ENCODE measurements around the gene INTS7. TPM values are rescaled to one million over a fixed set of nuclear protein-coding genes. Genes with fewer than 3 reads are reported as not detected.
A peak's percentile ranks its signal among the peaks of the same experiment; 100 is the strongest.

INTS7 gene
- total and polyA plus RNA-seq, 7 experiments from 2014 or later: 7.3 to 33.5 (median 8.6) TPM

DNA sequence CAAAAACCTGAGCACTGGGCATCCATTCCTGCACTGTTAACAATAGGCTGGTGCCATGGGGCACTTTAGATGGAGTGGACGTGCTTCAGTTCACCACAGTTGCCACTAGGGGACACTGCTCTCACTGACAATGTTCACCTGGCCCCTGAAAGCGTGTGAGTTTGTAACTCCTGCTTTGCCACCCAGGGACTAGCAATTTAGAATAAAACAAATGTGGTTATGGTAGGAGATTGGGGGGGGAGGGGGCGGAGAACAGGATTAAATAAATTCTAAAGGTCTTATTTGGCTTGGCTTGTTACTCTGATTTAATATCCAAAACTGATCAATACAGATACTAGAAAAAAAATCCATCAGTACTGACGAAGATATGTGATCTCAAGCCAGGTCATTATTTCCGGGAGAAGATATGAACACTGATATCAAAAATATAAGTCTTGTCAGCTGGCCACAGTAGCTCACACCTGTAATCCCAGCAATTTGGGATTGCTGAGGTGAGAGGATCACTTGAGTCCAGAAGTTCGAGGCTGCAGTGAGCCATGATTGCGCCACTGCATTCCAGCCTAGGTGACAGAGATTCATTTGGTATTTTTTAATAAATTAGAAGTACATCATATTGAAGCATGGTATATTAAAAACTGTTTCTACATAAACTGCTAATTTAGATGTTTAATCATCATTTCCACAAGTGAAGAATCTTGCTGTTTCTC is 23.2 kb downstream of the INTS7 start:
- intact Hi-C loops (cut with micrococcal nuclease): loop anchor here (1.0 to 2.0 kb wide), 6 partner anchors 23 to 444 kb away; partner anchors contain the start of genes DTL (in 2 of the 2) and INTS7 (in 2 of the 2)
- no peak overlapping the region for H3K4me3 Mint-ChIP-seq

DNA sequence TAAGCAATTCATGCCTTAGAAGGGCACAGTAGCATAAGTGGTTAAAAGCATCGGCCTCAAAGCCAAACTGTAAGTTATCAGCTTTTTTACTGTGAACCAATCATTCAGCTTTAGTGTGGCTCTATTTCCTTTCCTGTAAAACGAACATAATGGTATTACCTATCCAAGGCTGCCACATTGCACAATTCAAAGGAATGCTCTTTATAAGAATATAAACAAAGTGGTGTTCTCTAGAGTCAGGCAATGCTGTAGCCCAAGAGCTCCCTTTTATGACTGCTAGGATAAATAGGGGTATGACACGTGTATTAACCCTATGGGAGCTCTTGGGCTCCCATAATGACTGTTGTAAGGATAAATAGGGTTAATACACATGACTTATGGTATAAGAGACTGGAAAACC is 25.4 kb downstream of the INTS7 start:
- Histone ChIP-seq H3K9me3 (ENCODE audit: control insufficient read depth in 2 of 3, low read length in 3 of 3) (no peaks in the 10 kb centered on the region), H3K27ac (ENCODE audit: low read depth, low read length) (no peak overlapping the region), H3K36me3 (ENCODE audit: control insufficient read depth in 2 of 3, insufficient read depth in 3 of 3, low read length in 3 of 3) (no peaks in the 10 kb centered on the region), H3K4me1 (ENCODE audit: control insufficient read depth in 2 of 2, insufficient read depth in 2 of 2, low read length in 2 of 2) (no peaks in the 10 kb centered on the region), H3K4me3 (ENCODE audit: low read length) (no peak overlapping the region), H3K27me3 (ENCODE audit: control insufficient read depth in 2 of 2, insufficient read depth in 2 of 2, low read length in 2 of 2) (no peaks in the 10 kb centered on the region)
- Mint-ChIP-seq H3K4me1 (peaks cover 0 to 3% (median 0%) of the 10 kb centered on the region in 7 donors), H3K27ac (no peak overlapping the region), H3K27me3 (no peaks in the 10 kb centered on the region), H3K4me3 (no peak overlapping the region), H3K9me3 (peaks cover 0 to 3% (median 0%) of the 10 kb centered on the region in 11 donors), H3K36me3 (peaks cover 4 to 30% (median 15%) of the 10 kb centered on the region in 5 donors)
- intact Hi-C loops (cut with micrococcal nuclease): no loop called here
- ChIA-PET CTCF (interaction anchor here (0.8 to 2.0 kb wide), 4 partner anchors 10 to 446 kb away, joined by 3 to 7 read pairs (median 3); partner anchors contain the start of genes DTL and INTS7), POLR2A (no interaction called here)
- no peak for DNase-seq
- ATAC-seq: no peak

More for the DNA sequence above, 23.2 kb downstream of the INTS7 start:
- Mint-ChIP-seq H3K4me1 (peaks cover 0 to 3% (median 0%) of the 10 kb centered on the region in 7 donors), H3K27me3 (no peaks in the 10 kb centered on the region), H3K36me3 (peaks cover 4 to 28% (median 20%) of the 10 kb centered on the region in 5 donors), H3K9me3 (peaks cover 0 to 4% (median 0%) of the 10 kb centered on the region in 11 donors), H3K27ac (no peak overlapping the region)
- H3K36me3 ChIP-seq (ENCODE audit: control insufficient read depth in 2 of 3, insufficient read depth in 3 of 3, low read length in 3 of 3): no peaks in the 10 kb centered on the region
- no peaks in the 10 kb centered on the region for H3K4me1 ChIP-seq (ENCODE audit: control insufficient read depth in 2 of 2, insufficient read depth in 2 of 2, low read length in 2 of 2)
- ChIA-PET POLR2A (no interaction called here), CTCF (interaction anchor here (0.5 to 1.6 kb wide), 7 partner anchors 8 to 996 kb away, joined by 4 to 6 read pairs (median 4); no protein-coding TSS in a partner anchor)
- ATAC-seq (peak; percentile 100), DNase-seq (peak; percentile 16 to 55 (median 46))
- H3K27me3 ChIP-seq (ENCODE audit: control insufficient read depth in 2 of 2, insufficient read depth in 2 of 2, low read length in 2 of 2): no peaks in the 10 kb centered on the region
- H3K9me3 ChIP-seq (ENCODE audit: control insufficient read depth in 2 of 3, low read length in 3 of 3): no peaks in the 10 kb centered on the region
- no peak overlapping the region for H3K27ac ChIP-seq (ENCODE audit: low read depth, low read length)
- no peak overlapping the region for H3K4me3 ChIP-seq (ENCODE audit: low read length)

DNA sequence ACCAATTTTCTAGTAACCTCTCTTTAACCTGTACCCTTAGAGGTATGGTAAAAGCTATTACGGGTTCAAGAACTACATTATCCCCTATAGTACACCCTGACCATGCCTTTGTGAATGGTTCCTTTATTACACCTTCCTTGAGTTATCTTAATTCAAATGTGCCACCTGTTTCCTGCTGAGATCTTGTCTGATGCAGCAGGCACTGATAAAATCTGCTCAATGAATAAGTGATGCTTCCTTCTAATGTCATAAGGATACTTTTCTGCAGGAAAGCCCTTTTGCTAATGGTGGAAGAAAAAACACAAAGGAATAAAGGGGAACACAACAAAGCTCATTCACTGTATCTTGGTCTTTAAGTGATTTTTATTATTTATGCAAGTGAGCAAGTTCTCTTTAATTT is 25.8 kb downstream of the INTS7 start:
- POLR2A ChIA-PET: no interaction called here
- Mint-ChIP-seq H3K27me3 (no peaks in the 10 kb centered on the region), H3K27ac (no peak overlapping the region), H3K4me1 (peaks cover 0 to 3% (median 0%) of the 10 kb centered on the region in 7 donors), H3K36me3 (peaks cover 4 to 32% (median 18%) of the 10 kb centered on the region in 5 donors), H3K4me3 (no peak overlapping the region), H3K9me3 (peaks cover 0 to 3% (median 0%) of the 10 kb centered on the region in 11 donors)
- Histone ChIP-seq H3K4me3 (ENCODE audit: low read length) (no peak overlapping the region), H3K36me3 (ENCODE audit: control insufficient read depth in 2 of 3, insufficient read depth in 3 of 3, low read length in 3 of 3) (no peaks in the 10 kb centered on the region), H3K27ac (ENCODE audit: low read depth, low read length) (no peak overlapping the region), H3K9me3 (ENCODE audit: control insufficient read depth in 2 of 3, low read length in 3 of 3) (no peaks in the 10 kb centered on the region), H3K4me1 (ENCODE audit: control insufficient read depth in 2 of 2, insufficient read depth in 2 of 2, low read length in 2 of 2) (no peaks in the 10 kb centered on the region), H3K27me3 (ENCODE audit: control insufficient read depth in 2 of 2, insufficient read depth in 2 of 2, low read length in 2 of 2) (no peaks in the 10 kb centered on the region)
- CTCF ChIA-PET: interaction anchor here (0.8 to 2.0 kb wide), 4 partner anchors 10 to 446 kb away, joined by 3 to 7 read pairs (median 3); partner anchors contain the start of genes DTL and INTS7
- ATAC-seq: no peak
- intact Hi-C loops (cut with micrococcal nuclease): no loop called here
- no peak for DNase-seq

DNA sequence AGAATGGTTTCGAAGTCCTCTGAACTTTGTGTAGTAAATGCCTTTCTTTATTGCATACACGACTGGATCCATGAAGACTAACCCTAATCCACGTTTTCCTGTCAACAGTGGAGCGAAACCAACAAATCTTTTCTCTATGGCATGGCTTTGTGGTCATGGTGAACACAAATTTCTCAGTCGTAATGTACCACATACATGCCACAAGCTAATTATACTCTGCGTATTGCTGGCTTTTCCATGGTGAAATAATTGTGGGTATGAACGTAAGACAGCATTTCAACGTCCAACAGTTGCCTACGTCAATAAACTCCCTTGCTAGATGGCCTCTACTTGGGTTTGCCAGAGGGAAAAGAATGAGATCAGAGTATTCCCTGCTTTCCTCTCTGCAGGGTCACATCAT is 27.5 kb downstream of the INTS7 start:
- ChIA-PET CTCF (no interaction called here), POLR2A (no interaction called here)
- DNase-seq (no peak), ATAC-seq (no peak)
- H3K4me3 Mint-ChIP-seq: no peak overlapping the region
- intact Hi-C loops (cut with micrococcal nuclease): no loop called here
- no peaks in the 10 kb centered on the region for H3K36me3 ChIP-seq (ENCODE audit: control insufficient read depth in 2 of 3, insufficient read depth in 3 of 3, low read length in 3 of 3)
- H3K27me3 Mint-ChIP-seq: no peaks in the 10 kb centered on the region
- peaks cover 4 to 40% (median 21%) of the 10 kb centered on the region in 5 donors for H3K36me3 Mint-ChIP-seq
- no peak overlapping the region for H3K4me3 ChIP-seq (ENCODE audit: low read length)
- H3K27ac ChIP-seq (ENCODE audit: low read depth, low read length): no peak overlapping the region
- no peaks in the 10 kb centered on the region for H3K9me3 ChIP-seq (ENCODE audit: control insufficient read depth in 2 of 3, low read length in 3 of 3)
- H3K4me1 ChIP-seq (ENCODE audit: control insufficient read depth in 2 of 2, insufficient read depth in 2 of 2, low read length in 2 of 2): no peaks in the 10 kb centered on the region
- H3K27ac Mint-ChIP-seq: no peak overlapping the region
- peaks cover 0 to 5% (median 0%) of the 10 kb centered on the region in 7 donors for H3K4me1 Mint-ChIP-seq
- no peaks in the 10 kb centered on the region for H3K27me3 ChIP-seq (ENCODE audit: control insufficient read depth in 2 of 2, insufficient read depth in 2 of 2, low read length in 2 of 2)
- peaks cover 0 to 3% (median 0%) of the 10 kb centered on the region in 11 donors for H3K9me3 Mint-ChIP-seq

DNA sequence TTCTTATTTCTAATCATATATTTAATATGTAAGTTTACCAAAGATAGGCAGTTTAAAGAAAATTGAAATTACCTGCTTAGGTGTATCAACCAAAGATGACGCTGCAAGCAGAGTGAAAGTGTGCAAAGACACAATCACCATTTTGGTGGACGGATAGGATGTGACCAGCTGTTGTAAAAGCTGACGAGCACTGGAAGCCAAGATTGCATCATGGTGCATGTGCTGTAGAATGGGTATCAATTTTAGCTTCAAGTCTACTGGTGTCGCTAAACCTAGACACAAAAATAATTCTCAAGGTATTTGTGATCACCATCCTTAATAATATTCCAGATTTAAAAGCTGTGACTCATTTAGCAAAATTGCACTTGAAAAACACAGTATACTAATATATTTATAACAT is 28.2 kb downstream of the INTS7 start:
- Histone ChIP-seq H3K4me3 (ENCODE audit: low read length) (no peak overlapping the region), H3K27ac (ENCODE audit: low read depth, low read length) (no peak overlapping the region), H3K27me3 (ENCODE audit: control insufficient read depth in 2 of 2, insufficient read depth in 2 of 2, low read length in 2 of 2) (no peaks in the 10 kb centered on the region), H3K9me3 (ENCODE audit: control insufficient read depth in 2 of 3, low read length in 3 of 3) (no peaks in the 10 kb centered on the region), H3K36me3 (ENCODE audit: control insufficient read depth in 2 of 3, insufficient read depth in 3 of 3, low read length in 3 of 3) (no peaks in the 10 kb centered on the region), H3K4me1 (ENCODE audit: control insufficient read depth in 2 of 2, insufficient read depth in 2 of 2, low read length in 2 of 2) (no peaks in the 10 kb centered on the region)
- no peak for DNase-seq
- H3K27ac Mint-ChIP-seq: no peak overlapping the region
- H3K27me3 Mint-ChIP-seq: no peaks in the 10 kb centered on the region
- H3K36me3 Mint-ChIP-seq: peaks cover 4 to 42% (median 25%) of the 10 kb centered on the region in 5 donors
- POLR2A ChIA-PET: no interaction called here
- H3K4me1 Mint-ChIP-seq: peaks cover 0 to 5% (median 0%) of the 10 kb centered on the region in 7 donors
- H3K4me3 Mint-ChIP-seq: no peak overlapping the region
- peaks cover 0 to 3% (median 0%) of the 10 kb centered on the region in 11 donors for H3K9me3 Mint-ChIP-seq
- intact Hi-C loops (cut with micrococcal nuclease): no loop called here
- CTCF ChIA-PET: no interaction called here
- no peak for ATAC-seq

DNA sequence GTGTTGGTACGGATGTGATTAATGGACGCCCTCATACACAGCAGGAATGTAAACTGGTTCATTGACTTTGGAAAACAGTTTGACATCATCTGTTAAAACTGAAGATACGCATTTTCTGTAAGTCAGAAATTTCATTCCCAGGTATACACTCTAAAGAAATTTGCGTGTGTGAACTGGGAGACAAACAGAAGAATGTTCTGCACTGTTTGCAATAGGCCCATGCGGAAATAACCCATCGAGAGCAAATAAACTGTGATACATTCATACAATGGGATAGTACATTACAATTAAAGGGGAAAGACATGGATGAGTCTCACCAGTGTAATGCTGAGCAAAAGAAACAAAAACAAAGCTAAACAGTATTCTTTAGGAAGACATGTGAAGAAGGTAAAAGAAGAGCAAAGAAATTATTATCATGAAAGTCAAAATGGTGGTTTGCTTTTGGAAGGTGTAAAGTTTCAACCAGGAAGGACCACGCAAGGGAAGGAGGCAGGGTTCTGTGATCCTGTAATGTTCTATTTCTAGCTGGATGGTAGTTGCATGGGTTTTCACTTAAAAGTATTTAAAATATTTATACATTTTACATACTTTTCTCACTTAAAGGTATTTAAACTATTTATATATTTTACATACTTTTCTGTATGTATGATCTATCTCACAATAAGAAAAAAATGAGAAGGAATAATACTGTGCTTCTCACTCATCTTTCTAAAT is 30.3 kb downstream of the INTS7 start:
- intact Hi-C loops (cut with micrococcal nuclease): no loop called here
- Mint-ChIP-seq H3K4me1 (peaks cover 0 to 5% (median 0%) of the 10 kb centered on the region in 7 donors), H3K9me3 (peaks cover 0 to 3% (median 0%) of the 10 kb centered on the region in 11 donors), H3K27ac (no peak overlapping the region), H3K4me3 (no peak overlapping the region), H3K27me3 (no peaks in the 10 kb centered on the region), H3K36me3 (peaks cover 4 to 61% (median 34%) of the 10 kb centered on the region in 5 donors)
- Histone ChIP-seq H3K27ac (ENCODE audit: low read depth, low read length) (no peak overlapping the region), H3K9me3 (ENCODE audit: control insufficient read depth in 2 of 3, low read length in 3 of 3) (no peaks in the 10 kb centered on the region), H3K4me1 (ENCODE audit: control insufficient read depth in 2 of 2, insufficient read depth in 2 of 2, low read length in 2 of 2) (no peaks in the 10 kb centered on the region), H3K4me3 (ENCODE audit: low read length) (no peak overlapping the region), H3K27me3 (ENCODE audit: control insufficient read depth in 2 of 2, insufficient read depth in 2 of 2, low read length in 2 of 2) (no peaks in the 10 kb centered on the region), H3K36me3 (ENCODE audit: control insufficient read depth in 2 of 3, insufficient read depth in 3 of 3, low read length in 3 of 3) (no peaks in the 10 kb centered on the region)
- ChIA-PET POLR2A (no interaction called here), CTCF (interaction anchor here (0.8 kb wide), 1 partner anchor 8 kb away, joined by 4 read pairs; no protein-coding TSS in a partner anchor)
- no peak for DNase-seq
- no peak for ATAC-seq

All from naive thymus-derived CD4-positive, alpha-beta T cell (primary cell).